HG03135 (cell line): ENCODE measurements around the gene C4orf36.

ENCODE experiments used
- ATAC-seq: cut with Tn5 transposase; IDR thresholded peaks from one replicate; pipeline ENCODE4 v1.9.1; 2021; ENCODE audit warnings: mild to moderate bottlenecking, moderate library complexity; ENCODE audit not compliant: unreplicated experiment

The C4orf36 gene, protein sequence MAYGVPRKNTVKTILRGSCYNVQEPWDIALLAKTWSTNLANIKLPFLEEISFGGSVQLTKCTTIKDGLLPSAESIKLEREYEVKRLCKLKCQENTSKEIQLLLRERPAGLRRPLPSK

DNA sequence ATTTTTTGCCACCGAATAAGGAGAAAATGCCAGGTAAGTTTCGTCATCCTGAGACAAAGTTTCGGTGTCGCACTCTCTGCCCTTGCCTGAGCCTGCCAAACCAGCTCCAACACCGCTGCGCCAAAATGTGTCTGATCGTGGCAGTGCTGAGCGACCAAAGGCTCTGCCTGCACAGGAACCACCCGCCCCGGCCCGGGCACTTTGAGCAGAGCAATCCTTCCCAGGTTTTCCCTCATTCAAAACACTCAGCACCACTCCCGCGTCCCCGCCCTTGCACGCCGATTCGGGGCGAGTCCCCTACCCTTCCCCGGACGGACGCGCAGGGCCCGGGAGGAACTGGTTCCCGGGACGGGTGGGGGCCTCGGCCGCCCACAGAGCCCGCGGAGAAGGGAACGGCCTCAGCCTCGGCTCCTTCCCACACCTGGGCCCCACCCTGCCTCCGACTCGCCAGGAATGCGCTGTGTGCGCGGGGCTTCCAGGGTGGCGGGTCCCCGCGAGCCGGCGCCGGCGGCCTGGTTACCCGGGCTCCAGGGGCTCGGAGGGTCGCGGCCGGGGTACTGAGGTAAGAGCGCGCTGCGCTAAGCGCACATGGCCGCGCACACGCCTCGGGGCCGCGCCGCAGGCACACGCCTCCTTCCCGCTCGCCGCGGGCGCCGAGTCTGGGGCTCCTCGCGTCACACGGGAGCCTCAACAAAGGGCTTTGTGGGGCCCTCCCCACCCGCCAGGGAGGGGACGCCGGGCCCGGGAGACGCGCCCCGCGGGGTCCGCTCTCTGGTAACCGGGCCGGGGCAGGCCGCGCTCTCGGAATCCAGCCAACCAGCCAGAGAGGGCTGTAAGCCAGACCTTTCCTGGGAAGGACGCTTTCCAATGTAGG is at the start of gene C4orf36:
C4orf36 (minus strand) TSS at position 661 of the 874 bp plus-strand sequence. CDS start 902 bp downstream, outside the sequence.
- peak; percentile 50 for ATAC-seq

- no peak for ATAC-seq
Measured at GRCh38 chr4:86940920-86941460, 48.8 kb upstream of the C4orf36 start.

- peak; percentile 55 for ATAC-seq
Measured at GRCh38 chr4:86939729-86940575, 47.7 kb upstream of the C4orf36 start.

DNA sequence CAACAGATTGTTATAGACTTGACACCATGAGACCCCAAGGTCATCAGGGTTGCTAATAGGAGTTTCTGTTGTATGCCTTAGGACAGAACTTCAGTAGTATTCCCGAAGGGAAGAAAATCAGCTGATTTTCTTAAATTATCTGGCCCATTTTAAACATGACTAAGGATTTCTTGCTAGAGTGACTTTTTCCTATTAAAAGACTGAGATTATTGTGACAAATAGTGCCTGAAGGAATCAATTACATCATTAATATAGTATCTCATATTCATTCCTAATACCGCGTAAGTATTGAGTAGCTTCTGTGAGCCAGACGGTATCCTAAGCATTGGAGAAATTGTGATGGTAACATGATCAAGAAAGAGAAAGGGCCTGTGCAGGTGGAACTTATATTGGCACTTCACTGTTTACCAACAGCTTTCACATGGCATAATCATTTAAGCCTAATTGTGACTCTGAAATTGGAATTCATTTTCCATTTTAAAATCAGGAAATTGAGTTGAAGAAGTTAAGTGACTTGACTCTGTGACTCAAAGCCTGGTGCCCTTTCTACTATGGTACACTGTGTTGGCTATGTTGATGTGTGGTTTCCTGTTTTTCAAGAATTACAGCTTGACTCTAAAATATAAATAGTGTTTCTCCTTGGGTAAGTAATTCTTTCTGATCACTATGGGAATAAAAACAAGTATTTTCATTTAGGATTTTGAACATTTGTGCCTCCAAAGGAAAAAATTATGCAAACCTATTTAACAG is 46.7 kb upstream of the C4orf36 start:
- ATAC-seq = no peak

- ATAC-seq = peak; percentile 38
Measured at GRCh38 chr4:86935853-86936733, 43.9 kb upstream of the C4orf36 start.

GRCh38 chr4:86935566-86935852 is 43.3 kb upstream of the C4orf36 start:
- ATAC-seq = no peak

DNA sequence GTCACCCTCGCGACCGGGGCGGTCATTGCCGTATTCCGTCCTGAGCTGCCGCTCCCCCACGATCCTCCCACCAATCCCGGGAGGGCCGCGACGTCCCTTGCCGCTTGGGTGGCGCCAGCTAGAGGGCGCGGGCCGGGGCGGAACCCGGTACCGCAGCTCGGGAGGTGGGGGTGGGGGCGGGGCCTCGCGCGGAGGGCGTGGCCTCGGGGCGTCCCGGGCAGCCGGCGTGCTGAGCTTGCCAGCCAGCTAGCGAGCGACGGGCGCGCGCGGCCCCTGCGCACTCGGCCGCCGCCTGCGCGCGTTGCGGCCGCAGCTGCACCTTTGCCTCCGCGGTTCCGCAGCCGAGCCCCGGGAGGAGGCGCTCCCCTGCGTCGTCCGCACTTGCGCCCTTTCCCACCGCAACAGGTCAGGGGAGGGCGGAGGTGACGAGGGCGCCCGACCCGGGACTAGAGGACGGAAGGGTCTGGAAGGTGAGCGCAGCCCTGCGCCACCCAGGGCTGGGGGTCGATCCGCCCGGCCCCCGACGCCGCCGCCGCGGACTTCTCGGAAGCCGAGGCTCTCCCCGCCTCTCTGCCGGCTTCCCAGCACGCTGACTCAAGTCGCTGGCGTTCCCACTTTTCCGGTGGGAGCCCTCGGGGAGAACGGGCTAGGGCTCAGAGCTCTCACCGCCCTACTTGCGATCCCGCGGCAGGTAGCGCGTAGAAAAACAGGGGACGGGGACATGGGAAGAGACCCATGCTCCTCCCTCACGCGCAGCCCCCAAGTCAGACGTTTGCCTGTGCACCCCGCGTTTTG is 42.7 kb upstream of the C4orf36 start, which contains the start of gene AFF1:
AFF1 (plus strand) TSS at position 241 of the 795 bp plus-strand sequence. CDS start 13,523 bp downstream, outside the sequence.
- ATAC-seq = peak; percentile 43

DNA sequence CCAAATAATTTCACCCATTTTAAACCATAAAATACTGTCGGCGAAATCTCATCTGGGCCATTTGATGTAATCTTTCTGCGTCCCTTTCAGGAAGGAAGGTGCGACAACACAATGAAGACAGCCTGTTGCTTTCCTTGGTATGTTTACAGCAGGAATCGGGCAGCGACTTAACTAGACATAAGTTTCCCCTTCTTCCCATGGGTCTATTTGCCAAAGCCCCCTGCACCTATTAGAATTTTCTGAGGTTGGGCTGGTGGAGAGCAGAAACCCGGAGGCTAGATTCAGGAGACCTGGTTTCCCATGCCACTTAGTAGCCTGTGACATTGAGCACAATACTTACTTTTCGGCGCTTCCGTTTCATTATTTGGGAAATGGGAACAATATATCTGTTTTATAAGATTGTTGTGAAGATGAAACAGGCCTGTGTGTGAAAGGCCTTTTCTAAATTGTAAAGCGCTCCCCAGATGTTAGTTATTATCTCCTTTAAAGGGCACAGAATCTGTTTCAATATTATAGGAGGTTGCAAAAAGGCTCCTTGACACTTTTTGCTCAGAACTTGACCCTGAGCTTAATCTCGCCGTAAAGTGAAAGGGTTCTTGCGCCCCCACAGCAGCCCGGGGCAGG is 42.0 kb upstream of the C4orf36 start:
- ATAC-seq = no peak

DNA sequence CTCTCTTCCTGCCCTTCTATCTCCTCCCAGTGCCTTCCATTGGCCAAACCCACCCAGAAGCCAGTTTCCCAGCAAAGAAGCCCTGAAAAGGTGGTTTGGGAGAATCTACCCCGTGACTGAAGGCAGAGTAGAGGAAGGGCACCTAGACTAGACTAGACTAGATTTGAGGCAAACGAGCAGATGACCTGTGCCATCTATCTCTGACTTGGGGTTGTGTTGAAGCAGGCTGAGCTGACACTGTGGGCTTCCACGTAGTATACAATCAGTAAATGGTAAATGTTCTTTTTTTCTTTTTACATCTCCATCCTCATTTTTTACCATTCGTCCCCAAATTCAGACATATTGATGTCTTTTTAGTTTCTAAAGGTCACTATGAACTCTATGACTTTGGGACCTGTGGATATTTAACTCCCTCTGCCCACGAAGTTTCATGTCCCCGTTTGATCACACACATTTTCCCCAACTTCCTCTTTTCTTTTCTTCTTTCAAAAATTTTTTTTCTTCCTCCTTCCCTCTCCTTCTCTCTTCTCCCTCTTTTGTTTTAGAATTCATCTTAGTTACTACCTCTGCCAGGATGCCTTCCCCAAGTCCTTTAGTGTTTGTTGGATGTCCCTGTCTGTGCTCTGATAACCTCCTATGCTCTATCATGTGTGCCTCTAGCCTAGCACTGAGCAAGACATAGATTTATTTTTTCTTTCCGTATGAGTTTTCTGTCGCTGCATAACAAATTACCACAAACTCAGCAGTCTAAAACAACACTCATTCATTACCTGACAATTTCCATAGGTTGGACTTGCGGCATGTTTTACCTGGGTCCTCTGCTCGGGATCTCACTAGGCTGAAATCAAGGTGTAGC is 36.4 kb upstream of the C4orf36 start:
- no peak for ATAC-seq

DNA sequence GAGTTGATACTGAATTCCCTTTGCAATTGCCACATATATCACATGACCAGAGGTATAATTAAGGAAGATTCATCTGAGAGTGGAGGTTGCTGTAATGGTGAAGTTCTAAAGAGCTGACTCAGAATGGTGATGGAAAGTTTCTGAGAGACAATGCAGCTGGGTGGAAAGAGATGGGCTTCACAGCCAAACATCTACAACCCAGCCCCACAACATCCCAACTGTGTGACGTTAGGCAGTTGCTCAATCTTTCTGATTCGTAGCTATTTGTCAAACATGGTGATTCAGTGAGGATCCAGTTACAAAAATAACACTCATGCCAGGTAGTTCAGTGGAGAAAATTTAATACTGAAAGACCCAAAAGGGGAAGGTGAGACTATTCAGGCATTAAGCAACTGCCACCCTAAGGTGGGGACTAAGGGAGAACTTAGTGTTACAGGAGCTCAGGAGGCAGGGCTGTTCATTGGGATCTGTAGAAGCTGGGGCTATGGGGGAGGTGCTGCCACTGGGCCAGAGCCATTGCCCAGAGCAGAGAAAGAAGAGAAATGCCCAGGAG is 35.7 kb upstream of the C4orf36 start:
- ATAC-seq = no peak

GRCh38 chr4:86926435-86927086 is 34.3 kb upstream of the C4orf36 start:
- no peak for ATAC-seq

DNA sequence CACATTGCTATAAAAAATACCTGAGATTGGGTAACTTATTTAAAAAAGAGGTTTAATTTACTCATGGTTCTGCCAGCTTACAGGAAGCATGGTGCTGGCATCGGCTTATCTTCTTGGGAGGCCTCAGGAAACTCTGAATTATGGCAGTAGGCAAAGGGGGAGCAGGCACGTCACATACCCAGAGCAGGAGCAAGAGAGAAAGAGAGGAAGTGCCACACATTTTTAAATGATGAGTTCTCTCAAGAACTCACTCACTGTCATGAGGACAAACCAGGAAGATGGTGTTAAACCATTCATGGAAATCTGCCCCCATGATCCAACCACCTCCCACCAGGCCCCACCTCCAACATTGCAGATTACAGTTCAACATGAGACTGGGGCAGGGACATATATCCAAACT is 32.6 kb upstream of the C4orf36 start:
- no peak for ATAC-seq

GRCh38 chr4:86921608-86922252 is 29.5 kb upstream of the C4orf36 start:
- no peak for ATAC-seq

DNA sequence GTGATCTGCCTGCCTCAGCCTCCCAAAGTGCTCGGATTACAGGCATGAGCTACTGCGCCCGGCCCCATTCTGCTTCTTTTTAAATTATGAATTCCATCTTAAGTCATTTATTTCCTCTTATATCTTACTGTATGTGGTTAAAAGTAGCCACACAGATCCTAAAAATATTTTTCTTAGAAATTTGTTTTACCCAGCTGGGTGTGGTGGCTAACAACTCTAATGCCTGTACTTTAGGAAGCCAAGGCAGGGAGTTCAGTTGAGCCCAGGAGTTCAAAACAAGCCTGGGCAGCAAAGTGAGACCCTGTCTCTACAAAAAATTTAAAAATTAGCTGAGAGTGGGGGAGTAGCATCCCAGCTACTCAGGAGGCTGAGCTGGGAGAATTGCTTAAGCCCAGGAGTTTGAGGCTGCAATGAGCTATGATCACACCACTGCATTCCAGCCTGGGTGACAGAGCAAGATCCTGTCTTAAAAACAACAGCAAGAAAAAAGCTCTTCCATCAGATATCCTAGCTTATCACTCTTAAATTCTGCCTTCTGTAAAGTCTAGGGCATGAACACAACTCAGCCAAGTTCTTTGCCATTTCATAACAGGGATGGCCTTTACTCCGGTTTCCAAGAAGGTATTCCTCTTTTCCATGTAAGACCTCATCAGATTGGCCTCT is 27.5 kb upstream of the C4orf36 start:
- ATAC-seq = no peak

DNA sequence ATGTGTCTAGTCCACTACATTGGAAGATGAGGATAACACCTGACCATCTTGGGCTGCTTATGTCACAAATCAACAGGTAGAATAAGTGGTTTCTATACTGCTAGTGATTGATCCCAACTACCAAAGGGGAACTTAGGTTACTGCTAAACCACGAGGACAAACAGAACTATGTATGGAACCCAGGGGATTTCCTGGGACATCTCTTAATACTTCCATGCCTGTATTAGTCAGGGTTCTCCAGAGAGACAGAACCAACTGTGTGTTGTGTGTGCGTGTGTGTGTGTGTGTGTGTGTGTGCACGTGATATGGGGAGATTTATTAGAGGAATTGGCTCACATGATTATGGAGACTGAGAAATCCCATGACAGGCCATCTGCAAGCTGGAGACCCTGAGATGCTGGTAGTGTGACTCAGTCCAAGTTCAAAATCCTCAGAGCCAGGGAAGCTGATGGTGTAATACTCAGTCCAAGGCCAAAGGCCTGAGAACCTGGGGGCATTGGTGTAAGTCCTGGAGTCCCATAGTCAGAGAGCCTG is 26.4 kb upstream of the C4orf36 start:
- ATAC-seq = no peak
